Subcutaneous abdominal adipose tissue (tissue), 5 donors: ENCODE data around the gene GRIP2.
A peak's percentile ranks its signal among the peaks of the same experiment; 100 is the strongest.

ENCODE experiments used
- H3K27ac ChIP-seq: one replicate; pipeline ENCODE4 v1.7.0; 2013; ENCODE audit warnings: low read depth, mild to moderate bottlenecking, inconsistent platforms, low read length, moderate library complexity
- H3K27me3 ChIP-seq, 5 donors: one replicate each; pipeline ENCODE4 v1.7.0; 2013; ENCODE audit warnings: low read length in 5 of 5, inconsistent platforms in 1 of 5; ENCODE audit not compliant: control insufficient read depth in 5 of 5, insufficient read depth in 4 of 5
- H3K36me3 ChIP-seq, 5 donors: one replicate each; pipeline ENCODE4 v1.7.0; 2013; ENCODE audit warnings: low read length in 5 of 5; ENCODE audit not compliant: control insufficient read depth in 5 of 5, insufficient read depth in 5 of 5
- H3K4me1 ChIP-seq, 5 donors: one replicate each; pipeline ENCODE4 v1.7.0; 2013; ENCODE audit warnings: low read length in 5 of 5, mild to moderate bottlenecking in 3 of 5, moderate library complexity in 1 of 5; ENCODE audit not compliant: control insufficient read depth in 5 of 5, insufficient read depth in 5 of 5
- H3K4me3 ChIP-seq, 5 donors: one replicate each; pipeline ENCODE4 v1.7.0; 2013; ENCODE audit warnings: low read length in 5 of 5, low read depth in 1 of 5
- H3K9ac ChIP-seq, 5 donors: one replicate each; pipeline ENCODE4 v1.7.0; 2013; ENCODE audit warnings: low read length in 5 of 5, mild to moderate bottlenecking in 4 of 5, moderate library complexity in 3 of 5
- H3K9me3 ChIP-seq, 5 donors: one replicate each; pipeline ENCODE4 v1.7.0; 2013; ENCODE audit warnings: low read length in 5 of 5; ENCODE audit not compliant: control insufficient read depth in 5 of 5
- donor health status: healthy.
- donor health status: healthy.
- donor health status: healthy.
- donor health status: healthy.
- donor health status: healthy.

Gene GRIP2

DNA sequence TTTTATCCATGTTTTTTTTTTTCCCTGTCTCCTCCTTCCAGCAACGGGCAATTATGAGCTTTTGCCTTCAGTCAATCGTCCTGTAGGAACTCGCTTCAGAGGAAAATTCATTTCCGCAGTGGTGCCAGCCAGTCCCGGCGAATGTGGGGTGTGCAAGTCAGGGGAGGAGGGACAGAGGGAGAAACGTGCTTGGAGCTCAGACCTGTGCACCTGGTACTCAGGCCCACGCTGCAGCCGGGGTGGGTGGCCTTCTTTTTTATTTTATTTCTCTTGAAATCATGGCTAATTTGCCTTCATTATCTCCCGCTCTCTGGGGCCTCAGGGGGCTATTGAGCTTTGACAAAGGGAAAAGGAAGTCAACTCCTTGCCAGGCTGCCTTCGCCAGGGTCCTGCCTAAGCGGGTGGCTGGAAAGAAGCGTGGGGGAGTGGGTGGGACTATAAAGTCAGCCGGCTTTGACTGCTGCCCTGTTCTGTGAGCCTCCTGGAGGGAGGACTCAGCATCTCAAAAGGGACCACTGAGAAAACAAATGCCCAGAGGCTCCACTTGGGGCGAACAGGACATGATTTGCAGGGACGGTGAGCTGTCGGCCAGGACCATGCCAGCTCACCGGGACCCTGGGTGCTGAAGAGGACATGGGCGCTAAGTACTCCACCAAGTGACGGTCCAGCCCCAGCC is 5.5 kb downstream of the GRIP2 start:
- Histone ChIP-seq H3K4me3 (peak overlapping the region in 1 of 5 donors; percentile 15), H3K36me3 (no peaks in the 10 kb centered on the region), H3K4me1 (peaks cover 0 to 26% (median 0%) of the 10 kb centered on the region in 5 donors), H3K9ac (no peak overlapping the region), H3K27ac (no peak overlapping the region), H3K27me3 (peaks cover 0 to 16% (median 9%) of the 10 kb centered on the region in 5 donors), H3K9me3 (no peaks in the 10 kb centered on the region)

DNA sequence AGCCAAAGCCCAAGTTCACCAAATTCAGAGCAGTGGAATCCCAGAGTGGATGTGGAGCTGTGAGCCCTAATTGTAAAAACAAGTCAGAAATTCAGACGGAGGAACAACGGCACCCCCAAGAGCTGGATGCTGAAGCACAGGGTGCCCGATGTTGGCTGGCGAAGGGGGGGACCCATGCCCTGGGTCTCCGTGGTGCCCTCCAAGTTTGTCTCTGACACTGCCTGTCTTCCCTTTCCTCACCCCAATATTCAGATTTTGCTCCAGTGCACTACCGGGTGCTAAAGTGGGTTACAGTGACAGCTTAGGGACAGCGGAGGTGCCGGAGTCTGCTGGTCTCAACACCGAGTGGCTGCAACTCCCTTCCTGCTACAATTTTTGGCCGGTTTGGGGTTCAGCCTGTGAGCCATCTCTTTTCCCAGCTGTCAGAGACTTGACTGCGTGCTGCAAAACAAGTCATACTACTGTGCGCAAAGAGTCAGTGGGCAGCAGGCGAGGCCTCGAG is 6.6 kb downstream of the GRIP2 start:
- H3K4me1 ChIP-seq = peaks cover 0 to 26% (median 0%) of the 10 kb centered on the region in 5 donors
- no peak overlapping the region for H3K27ac ChIP-seq

DNA sequence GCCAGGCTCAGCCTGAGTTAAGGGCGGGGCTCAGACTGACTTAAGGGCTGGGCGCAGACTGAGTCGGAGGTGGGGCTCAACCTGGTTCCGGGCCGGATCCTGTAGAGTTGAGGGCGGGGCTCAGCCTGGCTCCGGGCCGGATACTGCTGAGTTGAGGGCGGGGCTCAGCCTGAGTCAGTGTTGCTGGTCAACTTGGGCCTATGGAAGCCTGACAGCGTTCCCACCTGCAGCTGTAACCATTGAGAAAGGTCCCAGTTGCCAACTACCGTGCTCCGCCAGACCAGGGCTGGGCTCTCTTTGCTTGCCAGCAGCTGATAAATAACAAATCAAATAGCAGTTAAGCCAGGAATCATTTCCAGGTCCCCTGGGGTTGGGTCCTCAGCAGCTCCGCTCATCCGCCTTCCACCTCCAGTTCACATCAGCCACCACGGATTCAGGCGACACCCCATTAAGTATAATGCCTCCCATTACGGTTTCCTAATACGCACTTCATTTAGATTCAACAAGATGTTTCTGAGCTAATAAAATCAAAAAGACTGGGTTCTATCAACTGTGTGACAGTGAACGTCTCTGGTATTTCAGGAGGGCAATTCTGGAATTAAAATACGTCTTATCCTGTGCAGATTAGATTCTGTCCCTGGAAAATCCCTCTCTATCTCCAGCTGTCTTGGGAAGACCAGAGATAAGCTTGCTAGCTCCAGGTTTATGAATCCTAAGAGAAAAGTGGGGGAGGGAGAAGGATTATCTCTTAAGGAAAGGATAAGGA is 7.3 kb downstream of the GRIP2 start:
- peaks cover 0 to 26% (median 0%) of the 10 kb centered on the region in 5 donors for H3K4me1 ChIP-seq
- H3K27me3 ChIP-seq = peaks cover 0 to 16% (median 9%) of the 10 kb centered on the region in 5 donors
- H3K9ac ChIP-seq = no peak overlapping the region
- H3K9me3 ChIP-seq = no peaks in the 10 kb centered on the region
- no peak overlapping the region for H3K27ac ChIP-seq
- H3K36me3 ChIP-seq = no peaks in the 10 kb centered on the region
- no peak overlapping the region for H3K4me3 ChIP-seq

More for the DNA sequence above, 6.6 kb downstream of the GRIP2 start:
- Histone ChIP-seq H3K36me3 (no peaks in the 10 kb centered on the region), H3K4me3 (no peak overlapping the region), H3K27me3 (peaks cover 0 to 16% (median 9%) of the 10 kb centered on the region in 5 donors), H3K9ac (no peak overlapping the region), H3K9me3 (no peaks in the 10 kb centered on the region)

DNA sequence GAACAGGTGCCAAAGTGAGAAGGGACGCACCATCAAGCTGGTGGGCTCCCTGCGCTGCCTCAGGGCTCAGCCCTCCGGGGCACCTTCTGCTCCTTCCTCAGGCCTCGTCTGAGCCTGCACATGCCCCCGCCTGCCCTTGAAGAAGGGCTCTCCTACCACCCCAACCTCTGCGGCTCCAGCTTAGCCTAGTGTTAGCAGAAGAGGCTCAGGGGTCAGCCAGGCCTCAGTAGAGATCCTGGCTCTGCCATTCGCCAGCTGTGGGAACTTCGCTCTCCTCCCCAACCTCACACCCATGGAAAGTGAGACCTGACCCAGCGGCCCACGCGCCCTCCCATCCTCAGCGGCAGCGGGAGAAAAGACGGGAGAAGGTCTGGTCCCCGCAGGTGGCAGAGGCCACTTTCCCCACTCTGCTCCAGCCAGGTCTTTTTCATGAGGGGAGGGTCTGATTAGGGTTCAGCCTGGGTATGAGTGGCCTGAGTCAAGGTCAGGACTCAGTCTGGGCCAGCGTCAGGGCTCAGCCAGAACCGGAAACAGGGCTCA is 8.2 kb downstream of the GRIP2 start:
- Histone ChIP-seq H3K27me3 (peaks cover 0 to 16% (median 9%) of the 10 kb centered on the region in 5 donors), H3K4me1 (peaks cover 0 to 26% (median 0%) of the 10 kb centered on the region in 5 donors), H3K27ac (no peak overlapping the region), H3K36me3 (no peaks in the 10 kb centered on the region), H3K9me3 (no peaks in the 10 kb centered on the region), H3K4me3 (no peak overlapping the region), H3K9ac (no peak overlapping the region)

DNA sequence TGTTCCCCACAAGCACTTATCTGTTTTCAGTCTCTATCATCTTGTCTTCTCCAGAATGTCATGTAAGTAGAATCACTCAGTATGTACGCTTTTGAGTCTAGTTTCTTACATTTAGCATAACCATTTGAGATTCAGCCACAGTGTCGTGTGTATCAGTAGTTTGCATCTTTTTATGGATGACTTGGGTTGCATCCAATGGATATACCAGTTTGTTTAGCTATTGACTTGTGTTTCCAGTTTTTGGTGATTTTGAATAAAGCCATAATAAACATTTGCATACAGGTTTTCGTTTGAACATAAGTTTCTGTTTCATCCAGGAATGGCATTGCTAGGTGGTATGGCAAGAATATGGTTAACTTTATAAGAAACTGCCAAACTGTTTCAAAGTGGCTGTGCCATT is 12.1 kb downstream of the GRIP2 start:
- Histone ChIP-seq H3K27me3 (peaks cover 0 to 12% (median 7%) of the 10 kb centered on the region in 5 donors), H3K36me3 (no peaks in the 10 kb centered on the region), H3K9ac (no peak overlapping the region), H3K27ac (no peak overlapping the region), H3K4me1 (peaks cover 0 to 14% (median 4%) of the 10 kb centered on the region in 5 donors), H3K9me3 (no peaks in the 10 kb centered on the region), H3K4me3 (no peak overlapping the region)

DNA sequence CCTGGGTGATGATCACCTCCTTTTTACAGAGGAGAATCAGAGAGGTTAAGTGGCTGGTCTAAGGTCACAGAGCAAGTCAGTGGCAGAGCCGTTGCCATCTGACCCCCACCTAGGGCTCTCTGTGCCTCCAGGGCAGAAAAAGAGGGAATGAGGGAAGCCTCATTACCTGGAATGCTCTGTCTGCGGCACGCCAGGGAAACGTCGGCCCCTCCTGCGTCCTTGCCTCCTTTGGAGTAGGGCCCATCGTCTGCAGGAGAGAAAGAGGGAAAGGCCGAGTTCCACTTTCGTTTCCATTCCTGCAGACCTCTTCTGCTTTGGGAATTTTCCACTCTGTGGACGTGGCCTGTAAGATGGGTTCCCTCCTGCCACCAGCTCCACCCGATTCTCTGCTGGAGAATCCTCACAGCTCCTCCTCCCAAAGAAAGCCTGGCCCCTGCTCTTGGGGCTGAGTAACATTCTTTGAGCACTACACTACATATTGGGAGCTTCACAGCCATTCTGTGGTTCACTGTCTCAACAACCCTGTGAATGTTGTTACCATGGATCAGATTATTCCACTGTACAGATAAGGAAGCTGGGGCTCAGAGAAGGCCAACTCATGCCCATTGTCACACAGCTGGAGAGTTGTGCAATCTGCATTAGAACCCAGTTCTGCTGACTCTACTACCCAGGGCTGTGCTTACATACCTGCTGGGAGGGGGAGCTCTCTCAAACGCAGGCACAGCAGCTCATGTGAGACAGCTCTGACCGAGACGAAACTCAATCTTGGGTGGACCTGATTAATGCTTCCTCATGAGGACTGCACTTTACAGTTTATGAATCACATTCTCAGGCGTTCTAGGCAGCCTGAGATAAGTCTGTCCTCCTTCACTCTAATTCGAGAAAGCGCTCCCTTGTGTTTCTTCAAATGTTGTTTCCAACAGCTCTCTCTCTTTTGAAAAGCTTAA is 14.2 kb downstream of the GRIP2 start:
- H3K27ac ChIP-seq = no peak overlapping the region
- H3K36me3 ChIP-seq = no peaks in the 10 kb centered on the region
- peaks cover 0 to 16% (median 4%) of the 10 kb centered on the region in 5 donors for H3K4me1 ChIP-seq
- no peak overlapping the region for H3K9ac ChIP-seq
- no peaks in the 10 kb centered on the region for H3K9me3 ChIP-seq
- peaks cover 0 to 23% (median 5%) of the 10 kb centered on the region in 5 donors for H3K27me3 ChIP-seq
- peak overlapping the region; percentile 12 to 46 (median 27) for H3K4me3 ChIP-seq

DNA sequence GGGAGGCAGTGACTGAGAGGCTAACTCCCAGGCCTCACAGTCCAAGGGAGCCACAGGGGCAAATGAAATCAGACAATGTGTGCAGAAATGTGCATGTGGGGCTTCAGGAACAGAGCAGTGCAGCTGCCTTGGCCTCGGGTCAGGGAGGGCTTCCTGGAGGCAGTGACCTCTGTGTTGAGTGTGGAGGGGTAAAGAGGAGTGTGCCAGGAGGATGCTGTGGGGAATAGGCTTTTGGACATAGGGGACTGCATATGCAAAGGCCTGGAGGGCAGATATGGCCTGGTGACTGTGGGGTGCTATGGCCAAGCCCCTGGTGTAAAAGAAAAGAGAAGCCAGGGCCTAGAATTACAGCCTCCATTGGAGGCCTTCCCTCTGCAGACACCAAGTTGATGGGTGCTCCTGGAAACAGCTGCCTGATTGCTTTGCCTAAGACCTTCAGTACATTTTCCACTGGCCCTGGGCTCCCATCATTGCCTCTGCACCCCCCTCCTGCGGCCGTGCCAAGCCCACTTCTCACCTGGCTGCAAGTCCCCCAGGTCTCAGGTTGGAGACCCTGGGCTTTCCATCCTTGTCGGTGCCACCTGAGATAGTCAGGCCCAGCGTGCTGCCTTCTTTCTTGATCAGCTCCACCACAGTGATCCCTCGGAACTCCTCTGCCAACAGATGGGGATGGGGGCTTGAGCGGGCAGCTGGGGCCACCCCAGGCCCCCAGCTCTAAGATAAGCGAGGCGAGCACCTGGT is 15.1 kb downstream of the GRIP2 start:
- peaks cover 0 to 16% (median 4%) of the 10 kb centered on the region in 5 donors for H3K4me1 ChIP-seq
- peaks cover 0 to 23% (median 5%) of the 10 kb centered on the region in 5 donors for H3K27me3 ChIP-seq
- H3K36me3 ChIP-seq = no peaks in the 10 kb centered on the region
- no peaks in the 10 kb centered on the region for H3K9me3 ChIP-seq
- no peak overlapping the region for H3K27ac ChIP-seq
- H3K4me3 ChIP-seq = peak overlapping the region in 2 of 5 donors; percentile 25 to 31
- H3K9ac ChIP-seq = no peak overlapping the region

DNA sequence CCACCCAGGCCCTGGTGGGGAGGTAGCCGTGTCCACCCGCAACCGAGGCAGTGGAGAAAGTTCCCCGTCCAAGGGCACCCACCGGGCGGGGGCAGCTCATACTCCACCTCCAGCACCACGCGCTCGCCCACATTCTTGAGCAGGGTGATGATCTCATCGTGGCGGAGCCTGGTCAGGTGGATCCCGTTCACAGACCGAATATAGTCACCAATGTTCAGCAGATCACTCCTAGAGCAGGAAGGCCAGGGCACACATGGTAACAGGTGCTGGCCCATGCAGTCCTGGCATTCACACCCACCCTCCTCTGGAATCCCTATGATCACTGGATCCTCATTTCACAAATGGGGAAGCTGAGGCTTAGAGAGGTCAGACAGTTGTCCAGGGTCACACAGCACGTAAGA is 15.8 kb downstream of the GRIP2 start:
- peaks cover 0 to 16% (median 4%) of the 10 kb centered on the region in 5 donors for H3K4me1 ChIP-seq
- H3K4me3 ChIP-seq = no peak overlapping the region
- H3K27ac ChIP-seq = no peak overlapping the region

DNA sequence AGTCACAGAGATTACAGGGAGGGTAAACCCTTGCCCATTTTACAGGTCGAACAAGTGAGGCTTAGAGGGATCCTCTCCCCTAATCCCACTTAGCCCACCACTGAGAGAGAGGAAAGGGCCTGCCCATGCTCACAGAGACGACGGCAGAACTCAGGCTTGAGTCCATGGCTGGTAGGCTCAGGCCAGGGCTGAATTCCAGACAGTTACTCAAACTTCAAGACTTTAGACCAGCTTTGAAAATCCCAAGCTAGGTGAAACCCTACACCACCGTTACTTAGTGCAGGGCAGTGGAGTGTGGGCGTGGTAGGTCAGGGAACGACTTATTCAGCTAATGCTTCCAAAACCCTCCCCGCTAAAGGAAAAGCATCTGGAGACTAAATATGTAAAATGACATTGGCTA is 16.4 kb downstream of the GRIP2 start:
- no peak overlapping the region for H3K4me3 ChIP-seq
- H3K4me1 ChIP-seq = peaks cover 0 to 16% (median 4%) of the 10 kb centered on the region in 5 donors
- H3K36me3 ChIP-seq = no peaks in the 10 kb centered on the region
- no peak overlapping the region for H3K9ac ChIP-seq
- peaks cover 0 to 23% (median 5%) of the 10 kb centered on the region in 5 donors for H3K27me3 ChIP-seq
- H3K27ac ChIP-seq = no peak overlapping the region
- no peaks in the 10 kb centered on the region for H3K9me3 ChIP-seq

More for the DNA sequence above, 15.8 kb downstream of the GRIP2 start:
- Histone ChIP-seq H3K9me3 (no peaks in the 10 kb centered on the region), H3K9ac (no peak overlapping the region), H3K36me3 (no peaks in the 10 kb centered on the region), H3K27me3 (peaks cover 0 to 23% (median 5%) of the 10 kb centered on the region in 5 donors)
